Measurements from ENCODE around the gene ARHGAP29. TPM values are rescaled to one million over a fixed set of nuclear protein-coding genes. Genes with fewer than 3 reads are reported as not detected.

ARHGAP29 gene
- total and polyA plus RNA-seq, 2 experiments from 2014 or later: 4.6 to 6.9 TPM

GRCh38 chr1:94194079-94194865 lies 43.1 kb downstream of the ARHGAP29 start:
- H3K4me1 Mint-ChIP-seq: peaks cover 6% of the 10 kb centered on the region; the same call in 2 of the 3 replicates
- H3F3A ChIP-seq (replicated peaks; ENCODE audit: low read depth): no peaks in the 10 kb centered on the region
- no peaks in the 10 kb centered on the region for H3K9me2 ChIP-seq (ENCODE audit: insufficient read depth)
- no peak overlapping the region for H3K4me3 Mint-ChIP-seq
- H3K4me3 ChIP-seq: no peak overlapping the region
- ATAC-seq (no peak), DNase-seq (ENCODE audit: low spot score) (no peak)
- H2AFZ ChIP-seq: no peak overlapping the region
- H4K20me1 ChIP-seq (replicated peaks; ENCODE audit: insufficient read depth): no peaks in the 10 kb centered on the region
- H3K4me2 ChIP-seq: no peak overlapping the region
- no peak for TF ChIP-seq POLR2AphosphoS5 (IDR thresholded peaks at IDR 0.05; ENCODE audit: low read depth)
- TF ChIP-seq REST (IDR thresholded peaks at IDR 0.05; ENCODE audit: unreplicated experiment): no peak
- TF ChIP-seq, protein P1, sequence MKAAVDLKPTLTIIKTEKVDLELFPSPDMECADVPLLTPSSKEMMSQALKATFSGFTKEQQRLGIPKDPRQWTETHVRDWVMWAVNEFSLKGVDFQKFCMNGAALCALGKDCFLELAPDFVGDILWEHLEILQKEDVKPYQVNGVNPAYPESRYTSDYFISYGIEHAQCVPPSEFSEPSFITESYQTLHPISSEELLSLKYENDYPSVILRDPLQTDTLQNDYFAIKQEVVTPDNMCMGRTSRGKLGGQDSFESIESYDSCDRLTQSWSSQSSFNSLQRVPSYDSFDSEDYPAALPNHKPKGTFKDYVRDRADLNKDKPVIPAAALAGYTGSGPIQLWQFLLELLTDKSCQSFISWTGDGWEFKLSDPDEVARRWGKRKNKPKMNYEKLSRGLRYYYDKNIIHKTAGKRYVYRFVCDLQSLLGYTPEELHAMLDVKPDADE (IDR thresholded peaks at IDR 0.05): no peak
- TF ChIP-seq STAT1 (IDR thresholded peaks at IDR 0.05; ENCODE audit: unreplicated experiment): no peak
- no peak for TF ChIP-seq CTCF (conservative IDR thresholded peaks at IDR 0.05; ENCODE audit: low read depth in 2 of 2)
- TF ChIP-seq EZH2 (IDR thresholded peaks at IDR 0.05; ENCODE audit: low read depth, unreplicated experiment): no peak
- no peak for TF ChIP-seq ZNF331 (CRISPR knock-in tag; IDR thresholded peaks at IDR 0.05; ENCODE audit: low read depth)
- no peak for TF ChIP-seq EZH2phosphoT487 (IDR thresholded peaks at IDR 0.05; ENCODE audit: unreplicated experiment)
- TF ChIP-seq JUNB (IDR thresholded peaks at IDR 0.05; ENCODE audit: unreplicated experiment): no peak
- no peak for TF ChIP-seq NANOG (IDR thresholded peaks at IDR 0.05; ENCODE audit: borderline replicate concordance)
- TF ChIP-seq ZNF114 (CRISPR knock-in tag; IDR thresholded peaks at IDR 0.05): no peak
- TF ChIP-seq ZNF462 (CRISPR knock-in tag; IDR thresholded peaks at IDR 0.05): no peak
- TF ChIP-seq CREB1 (CRISPR knock-in tag; IDR thresholded peaks at IDR 0.05; ENCODE audit: low read depth): no peak
- H3K79me2 ChIP-seq (replicated peaks; ENCODE audit: insufficient read depth): no peaks in the 10 kb centered on the region
- H3K27me3 Mint-ChIP-seq (ENCODE audit: insufficient read depth, low read depth, poor library complexity): no peaks in the 10 kb centered on the region
- no peaks in the 10 kb centered on the region for H3K36me3 Mint-ChIP-seq (ENCODE audit: low read depth)
- H3K9me3 Mint-ChIP-seq: no peaks in the 10 kb centered on the region
- H3K27ac Mint-ChIP-seq: no peak overlapping the region
- no peaks in the 10 kb centered on the region for H3K27me3 ChIP-seq (ENCODE audit: insufficient read depth)
- no peaks in the 10 kb centered on the region for H3K36me3 ChIP-seq (ENCODE audit: insufficient read depth)
- H3K27ac ChIP-seq (ENCODE audit: low read depth): no peak overlapping the region
- no peaks in the 10 kb centered on the region; the same call in 1 of the 2 replicates for H3K4me1 ChIP-seq (ENCODE audit: insufficient read depth)

All from GM23338 (cell line).